NCI-H146 (cell line): ENCODE results near the gene ZSWIM9.
"Not testable (repeated sequence)": the region's sequence is repeated elsewhere in the genome, so short reads cannot be mapped to it uniquely, and the experiment has no call there.

Experiments used
- DNase-seq: peaks from one replicate; lab custom pipeline; 2025; lab: John Stamatoyannopoulos, UW

ZSWIM9 gene

DNA sequence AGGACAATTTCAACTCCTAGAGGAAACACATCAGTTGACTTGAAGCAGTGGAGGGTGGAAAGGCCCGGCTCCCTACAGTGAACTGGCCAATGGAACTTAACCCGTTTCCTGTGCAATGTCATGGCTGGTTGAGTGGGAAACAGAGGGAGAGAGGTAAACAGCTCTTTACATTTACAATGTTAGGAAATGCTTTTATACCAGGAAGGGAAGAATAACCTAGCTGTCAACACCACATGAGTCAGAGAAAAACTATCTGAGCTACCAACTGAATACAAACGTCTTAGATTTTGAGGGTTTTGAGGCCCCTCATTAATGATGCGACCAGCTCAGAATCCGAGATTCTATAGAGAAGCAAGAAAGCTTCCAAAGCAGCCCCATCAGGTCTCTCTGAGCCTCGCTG is 48.5 kb downstream of the ZSWIM9 start:
- no peak for DNase-seq

DNA sequence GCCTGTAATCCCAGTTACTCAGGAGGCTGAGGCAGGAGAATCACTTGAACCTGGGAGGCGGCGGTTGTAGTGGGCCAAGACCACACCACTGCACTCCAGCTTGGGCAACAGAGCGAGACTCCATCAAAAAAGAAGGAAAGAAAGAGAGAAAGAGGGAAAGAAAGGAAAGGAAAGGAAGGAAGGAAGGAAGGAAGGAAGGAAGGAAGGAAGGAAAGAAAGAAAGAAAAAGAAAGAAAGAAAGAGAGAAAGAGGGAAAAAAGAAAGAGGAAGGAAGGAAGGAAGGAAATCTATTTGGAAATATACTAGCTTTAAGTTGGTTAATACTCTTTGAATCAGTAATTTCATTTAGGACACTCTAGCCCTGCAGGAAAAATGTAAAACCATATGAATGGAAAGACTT is 50.3 kb downstream of the ZSWIM9 start:
- DNase-seq, result not testable (repeated sequence)

DNA sequence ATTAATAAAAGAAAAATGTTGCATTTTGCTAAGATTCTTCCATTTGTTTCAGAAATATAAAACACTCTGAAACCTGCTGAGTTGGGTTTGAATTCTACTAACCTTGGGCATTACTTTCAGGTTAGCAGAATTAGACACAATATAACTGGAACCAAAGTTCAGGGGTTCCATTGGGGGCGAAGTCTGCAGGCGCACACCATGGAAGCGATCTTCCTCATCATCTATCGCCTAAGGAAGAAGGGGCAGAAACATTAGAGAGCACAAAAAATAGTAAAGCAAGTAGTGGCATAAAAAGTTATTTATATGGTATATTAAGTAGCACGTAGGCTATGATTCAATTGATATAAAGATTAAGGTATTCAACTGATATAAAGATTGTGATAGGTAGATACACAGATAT is 51.1 kb downstream of the ZSWIM9 start:
- no peak for DNase-seq

DNA sequence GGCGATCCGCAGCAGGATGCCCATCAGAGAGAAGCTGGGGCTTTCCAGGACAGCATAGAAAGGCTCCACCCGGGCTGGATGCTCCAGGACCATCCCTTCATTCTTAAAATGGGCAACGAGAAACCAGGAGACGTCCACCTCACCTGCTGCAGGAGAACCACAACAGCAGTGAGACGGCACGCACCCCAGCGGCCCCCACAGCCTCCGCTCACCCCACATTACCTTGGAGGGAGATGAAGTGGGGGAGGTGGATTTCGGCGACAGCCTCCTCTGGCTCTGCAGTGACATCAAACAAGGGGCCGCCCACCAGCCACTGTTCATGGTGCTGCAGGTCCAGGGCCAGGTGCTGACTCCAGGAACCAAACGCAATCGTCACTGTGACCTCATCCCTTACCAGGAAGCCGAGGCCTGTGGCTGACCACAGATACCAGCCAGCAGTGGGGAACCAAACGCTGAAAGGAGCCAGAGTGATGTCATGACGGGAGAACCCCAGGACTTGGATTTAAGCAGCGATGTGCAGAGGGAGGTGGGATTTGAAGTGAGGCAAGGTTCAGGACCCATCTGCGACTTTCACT is 60.2 kb downstream of the ZSWIM9 start:
- no peak for DNase-seq

DNA sequence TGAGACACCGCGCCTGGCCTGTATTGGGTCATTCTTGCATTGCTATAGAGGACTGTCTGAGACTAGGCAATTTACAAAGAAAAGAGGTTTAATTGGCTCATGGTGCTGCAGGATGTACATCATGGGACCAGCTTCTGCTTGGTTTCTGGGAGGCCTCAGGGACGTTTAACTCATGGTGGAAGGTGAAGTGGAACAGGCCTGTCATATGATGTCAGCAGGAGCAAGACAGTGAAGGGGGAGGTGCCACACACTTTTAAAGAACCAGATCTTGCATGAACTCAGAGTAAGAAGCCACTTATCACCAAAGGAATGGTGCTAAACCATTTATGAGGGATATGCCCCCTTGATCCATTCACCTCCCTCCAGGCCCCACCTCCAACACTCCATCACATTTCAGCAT is 66.6 kb downstream of the ZSWIM9 start:
- no peak for DNase-seq

DNA sequence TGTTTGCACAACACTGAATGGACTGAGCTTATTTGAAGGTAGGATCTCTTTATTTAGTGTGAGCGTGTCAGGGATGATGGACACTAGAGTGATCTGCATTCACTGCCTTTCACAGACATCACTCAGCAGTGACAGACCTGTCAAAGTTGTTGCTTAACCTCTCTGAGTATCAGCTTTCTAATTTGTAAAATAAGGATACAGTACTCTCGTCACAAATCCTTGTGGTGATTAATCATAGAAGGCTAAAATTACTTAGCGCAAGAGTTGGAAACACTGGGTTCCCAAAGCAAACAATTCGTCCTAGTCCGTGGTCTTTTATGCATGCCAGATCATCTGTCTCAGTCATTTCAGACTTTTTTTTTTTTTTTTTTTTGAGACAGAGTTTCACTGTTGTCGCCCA is 68.6 kb downstream of the ZSWIM9 start:
- DNase-seq, result no peak

DNA sequence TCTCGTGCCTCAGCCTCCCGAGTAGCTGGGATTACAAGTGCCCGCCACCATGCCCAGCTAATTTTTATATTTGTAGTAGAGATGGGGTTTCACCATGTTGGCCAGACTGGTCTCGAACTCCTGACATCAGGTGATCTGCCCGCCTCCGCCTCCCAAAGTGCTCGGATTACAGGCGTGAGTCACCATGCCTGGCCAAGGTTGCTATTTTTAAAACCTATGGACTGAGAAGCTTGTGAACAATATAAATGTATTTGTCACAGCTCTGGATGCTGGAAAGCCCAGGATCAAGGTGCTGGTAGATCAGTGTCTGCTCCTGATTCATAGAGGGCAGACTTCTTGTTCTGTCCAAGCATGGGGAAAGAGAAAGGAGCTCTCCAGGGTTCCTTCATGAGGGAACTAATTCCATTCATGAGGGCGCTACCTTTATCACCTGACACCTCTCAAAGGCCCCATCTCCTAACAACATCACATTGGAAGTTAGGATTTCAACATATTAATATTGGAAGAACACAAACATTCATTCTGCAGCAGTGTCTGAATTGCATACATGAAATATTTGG is 69.2 kb downstream of the ZSWIM9 start:
- no peak for DNase-seq

DNA sequence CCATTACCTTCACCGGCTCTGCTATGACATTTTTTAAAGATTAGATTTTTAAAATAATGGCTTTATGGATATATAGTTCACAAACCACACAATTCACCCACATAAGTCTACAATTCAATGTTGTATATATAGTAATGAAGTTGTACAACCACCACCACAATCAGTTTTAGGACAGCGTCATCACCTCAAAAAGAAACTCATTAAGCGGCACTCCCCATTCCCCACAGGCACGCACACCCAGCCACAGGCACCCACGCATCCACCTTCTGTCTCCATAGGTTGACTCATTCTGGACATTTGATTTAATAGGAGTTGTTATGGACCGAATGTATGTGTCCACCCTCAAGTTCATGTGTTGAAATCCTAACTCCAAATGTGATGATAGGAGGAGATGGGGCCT is 71.3 kb downstream of the ZSWIM9 start:
- DNase-seq, result not testable (repeated sequence)

DNA sequence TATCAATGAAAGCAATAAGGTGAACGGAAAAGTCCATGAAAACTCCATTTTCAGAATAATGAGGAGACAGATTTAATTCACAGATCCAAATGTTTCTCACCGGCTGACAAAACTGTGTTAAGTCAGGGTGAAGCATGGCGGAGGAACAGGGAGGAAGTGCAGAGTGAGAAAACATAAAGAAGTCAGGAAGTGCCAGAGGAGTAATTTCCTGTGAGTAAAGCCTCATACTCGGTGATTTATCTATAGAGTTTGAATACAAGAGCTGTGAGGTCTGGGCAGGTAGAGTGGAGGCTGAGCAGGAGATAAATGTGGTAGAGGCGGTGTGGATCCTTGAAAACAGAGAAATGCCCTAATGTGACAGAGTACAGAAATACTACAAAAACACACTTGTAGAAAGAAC is 73.8 kb downstream of the ZSWIM9 start:
- DNase-seq, result no peak

DNA sequence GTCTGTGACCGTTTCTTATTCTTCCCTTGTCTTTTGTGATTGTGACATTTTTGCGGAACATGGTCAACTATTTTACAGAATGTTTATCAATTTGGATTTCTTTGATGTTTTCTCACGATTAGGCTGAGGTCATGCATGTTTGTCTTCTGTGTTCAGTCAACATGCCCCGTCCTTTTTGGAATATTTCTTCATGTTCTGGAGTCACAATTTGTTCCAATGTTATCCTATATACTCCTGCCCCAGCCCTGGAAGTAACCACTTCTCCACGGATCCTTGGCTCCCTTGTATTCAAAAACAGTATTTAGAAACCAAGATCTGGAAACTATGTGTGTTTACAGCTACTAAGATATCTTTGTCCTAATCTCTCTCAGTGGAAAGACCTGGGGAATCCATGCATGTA is 75.6 kb downstream of the ZSWIM9 start:
- no peak for DNase-seq

DNA sequence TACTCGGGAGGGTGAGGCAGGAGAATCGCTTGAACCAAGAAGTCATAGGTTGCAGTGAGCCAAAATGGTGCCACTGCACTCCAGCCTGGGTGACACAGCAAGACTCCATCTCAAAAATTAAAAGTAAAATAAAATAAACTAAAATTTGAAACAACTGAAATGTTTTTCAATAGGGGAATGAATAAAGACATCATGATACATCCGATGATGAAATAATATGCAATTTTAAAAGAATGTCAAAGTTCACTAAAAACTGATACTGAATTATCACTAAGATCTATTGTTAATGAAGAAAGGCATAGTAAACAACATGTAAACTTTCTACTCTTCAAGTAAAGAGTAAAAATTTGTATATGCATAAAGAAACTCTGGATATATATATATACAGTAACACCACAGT is 76.7 kb downstream of the ZSWIM9 start:
- DNase-seq, result no peak
